Measurements from ENCODE around the gene SLC22A23. TPM values are rescaled to one million over a fixed set of nuclear protein-coding genes. Genes with fewer than 3 reads are reported as not detected.

SLC22A23 gene
- total RNA-seq, 2 donors from 2014 or later, result 85.7 to 89.5 TPM

GRCh38 chr6:3270258-3270657 is 186.6 kb downstream of the SLC22A23 start:
- no peak for TF ChIP-seq CTCF (IDR thresholded peaks at IDR 0.05)
- Histone ChIP-seq H3K9ac (ENCODE audit: low read depth in 2 of 2, low read length in 2 of 2) (no peak overlapping the region), H3K27ac (no peak overlapping the region), H3K4me3 (no peak overlapping the region), H3K9me3 (no peaks in the 10 kb centered on the region), H3K4me1 (no peaks in the 10 kb centered on the region), H3K36me3 (no peaks in the 10 kb centered on the region), H3K27me3 (no peaks in the 10 kb centered on the region)
- intact Hi-C loops (cut with DNase I), result no loop called here
- DNase-seq, result peak; percentile 76

- no peak for DNase-seq
- Histone ChIP-seq H3K9ac (ENCODE audit: low read depth in 2 of 2, low read length in 2 of 2) (no peak overlapping the region), H3K36me3 (no peaks in the 10 kb centered on the region), H3K9me3 (no peaks in the 10 kb centered on the region), H3K27me3 (no peaks in the 10 kb centered on the region), H3K4me1 (no peaks in the 10 kb centered on the region), H3K27ac (no peak overlapping the region), H3K4me3 (no peak overlapping the region)
- TF ChIP-seq CTCF (IDR thresholded peaks at IDR 0.05), result no peak
- intact Hi-C loops (cut with DNase I), result no loop called here
Observed at GRCh38 chr6:3269281-3269975, 187.4 kb downstream of the SLC22A23 start.

- Histone ChIP-seq H3K27me3 (no peaks in the 10 kb centered on the region), H3K4me1 (no peaks in the 10 kb centered on the region), H3K9ac (ENCODE audit: low read depth in 2 of 2, low read length in 2 of 2) (no peak overlapping the region), H3K27ac (no peak overlapping the region), H3K36me3 (no peaks in the 10 kb centered on the region), H3K4me3 (no peak overlapping the region), H3K9me3 (no peaks in the 10 kb centered on the region)
- no peak for DNase-seq
- TF ChIP-seq CTCF (IDR thresholded peaks at IDR 0.05), result no peak
- intact Hi-C loops (cut with DNase I), result no loop called here
Observed at GRCh38 chr6:3268680-3269079, 188.2 kb downstream of the SLC22A23 start.

GRCh38 chr6:3267162-3267561 is 189.7 kb downstream of the SLC22A23 start:
- H3K36me3 ChIP-seq, result no peaks in the 10 kb centered on the region
- no peak overlapping the region for H3K4me3 ChIP-seq
- no peak overlapping the region for H3K27ac ChIP-seq
- DNase-seq, result no peak
- TF ChIP-seq CTCF (IDR thresholded peaks at IDR 0.05), result no peak
- H3K9me3 ChIP-seq, result no peaks in the 10 kb centered on the region
- H3K27me3 ChIP-seq, result no peaks in the 10 kb centered on the region
- no peak overlapping the region for H3K9ac ChIP-seq (ENCODE audit: low read depth in 2 of 2, low read length in 2 of 2)
- intact Hi-C loops (cut with DNase I), result no loop called here
- no peaks in the 10 kb centered on the region for H3K4me1 ChIP-seq

GRCh38 chr6:3266170-3266569 is 190.7 kb downstream of the SLC22A23 start:
- Histone ChIP-seq H3K4me3 (no peak overlapping the region), H3K9ac (ENCODE audit: low read depth in 2 of 2, low read length in 2 of 2) (no peak overlapping the region), H3K9me3 (no peaks in the 10 kb centered on the region), H3K4me1 (no peaks in the 10 kb centered on the region), H3K27ac (no peak overlapping the region), H3K36me3 (no peaks in the 10 kb centered on the region), H3K27me3 (no peaks in the 10 kb centered on the region)
- no peak for TF ChIP-seq CTCF (IDR thresholded peaks at IDR 0.05)
- no peak for DNase-seq
- intact Hi-C loops (cut with DNase I), result no loop called here

Data from colonic mucosa (tissue), 4 donors.